ENCODE measurements around the gene FFAR3. TPM values are rescaled to one million over a fixed set of nuclear protein-coding genes. Genes with fewer than 3 reads are reported as not detected.
A peak's percentile ranks its signal among the peaks of the same experiment; 100 is the strongest.

Gene FFAR3
- total and polyA plus RNA-seq, 4 experiments from 2014 or later = not detected

- Histone ChIP-seq H3K4me3 (ENCODE audit: low read length in 2 of 2) (no peak overlapping the region), H3K4me1 (ENCODE audit: insufficient read depth, low read length) (peaks cover 28% of the 10 kb centered on the region), H3K27ac (ENCODE audit: low read depth, low read length) (peak overlapping the region; percentile 8), H3K36me3 (ENCODE audit: insufficient read depth, low read length) (no peaks in the 10 kb centered on the region), H3K9me3 (ENCODE audit: control insufficient read depth in 1 of 2, low read length in 2 of 2) (no peaks in the 10 kb centered on the region), H3K27me3 (ENCODE audit: insufficient read depth, low read length) (no peaks in the 10 kb centered on the region)
- POLR2A ChIA-PET (ENCODE audit: partially characterized antibody) = interaction anchor here (0.6 to 2.1 kb wide), 2 partner anchors 14 to 117 kb away, joined by 3 to 7 read pairs; no protein-coding TSS in a partner anchor
- peak; percentile 80 to 91 (median 82) for DNase-seq
- intact Hi-C loops (cut with micrococcal nuclease) = loop anchor here (1.0 to 10.0 kb wide), 3 partner anchors 77 to 202 kb away; partner anchors contain the start of genes FXYD7 and LSR
- Mint-ChIP-seq H3K36me3 (peaks cover 0 to 6% of the 10 kb centered on the region in 2 donors), H3K27me3 (peaks cover 3 to 5% of the 10 kb centered on the region in 2 donors), H3K4me1 (peaks cover 22 to 37% (median 29%) of the 10 kb centered on the region in 4 donors), H3K27ac (peak overlapping the region; percentile 53 to 95 (median 91)), H3K9me3 (peaks cover 0 to 2% (median 0%) of the 10 kb centered on the region in 8 donors), H3K4me3 (peak overlapping the region; percentile 67 to 87 (median 76))
- CTCF ChIA-PET (ENCODE audit: partially characterized antibody) = interaction anchor here (1.1 to 1.6 kb wide), 2 partner anchors 122 to 149 kb away, joined by 3 to 4 read pairs; no protein-coding TSS in a partner anchor
Observed at GRCh38 chr19:35346193-35347052, 11.8 kb upstream of the FFAR3 start.

GRCh38 chr19:35347171-35347929 lies 10.9 kb upstream of the FFAR3 start, which contains the start of gene FFAR1:
Gene FFAR1 (plus strand): TSS chr19:35347902. CDS start chr19:35351552, 3,650 bp downstream.
- Mint-ChIP-seq H3K36me3 (peaks cover 0 to 6% of the 10 kb centered on the region in 2 donors), H3K27me3 (peaks cover 2 to 5% of the 10 kb centered on the region in 2 donors), H3K27ac (peak within 1 kb of the TSS; percentile 53 to 95 (median 91)), H3K4me3 (peak within 1 kb of the TSS; percentile 67 to 87 (median 76)), H3K9me3 (peaks cover 0 to 2% (median 0%) of the 10 kb centered on the region in 8 donors), H3K4me1 (peaks cover 22 to 32% (median 27%) of the 10 kb centered on the region in 4 donors)
- no peaks in the 10 kb centered on the region for H3K9me3 ChIP-seq (ENCODE audit: control insufficient read depth in 1 of 2, low read length in 2 of 2)
- DNase-seq = peak; percentile 62 to 85 (median 64)
- H3K4me3 ChIP-seq (ENCODE audit: low read length in 2 of 2) = peak within 1 kb of the TSS in 1 of 2 donors; percentile 0
- POLR2A ChIA-PET (ENCODE audit: partially characterized antibody) = interaction anchor here (0.6 to 2.1 kb wide), 2 partner anchors 15 to 116 kb away, joined by 3 to 7 read pairs; no protein-coding TSS in a partner anchor
- peaks cover 28% of the 10 kb centered on the region for H3K4me1 ChIP-seq (ENCODE audit: insufficient read depth, low read length)
- intact Hi-C loops (cut with micrococcal nuclease) = loop anchor here (1.0 to 10.0 kb wide), 3 partner anchors 78 to 203 kb away; partner anchors contain the start of genes FXYD7 and LSR
- CTCF ChIA-PET (ENCODE audit: partially characterized antibody) = interaction anchor here (0.8 to 1.2 kb wide), 4 partner anchors 10 to 163 kb away, joined by 3 to 9 read pairs (median 4); partner anchors contain the start of gene FFAR3
- H3K27me3 ChIP-seq (ENCODE audit: insufficient read depth, low read length) = no peaks in the 10 kb centered on the region
- H3K36me3 ChIP-seq (ENCODE audit: insufficient read depth, low read length) = no peaks in the 10 kb centered on the region
- H3K27ac ChIP-seq (ENCODE audit: low read depth, low read length) = peak within 1 kb of the TSS; percentile 8

GRCh38 chr19:35347930-35348298 lies 10.3 kb upstream of the FFAR3 start:
- peaks cover 26 to 36% (median 32%) of the 10 kb centered on the region in 4 donors for H3K4me1 Mint-ChIP-seq

GRCh38 chr19:35348911-35349611 lies 9.2 kb upstream of the FFAR3 start:
- Mint-ChIP-seq H3K27ac (peak overlapping the region in 2 of 7 donors; percentile 19 to 76), H3K9me3 (peaks cover 0 to 2% (median 0%) of the 10 kb centered on the region in 8 donors), H3K27me3 (peaks cover 0 to 14% of the 10 kb centered on the region in 2 donors), H3K36me3 (peaks cover 0 to 6% of the 10 kb centered on the region in 2 donors), H3K4me1 (peaks cover 27 to 37% (median 32%) of the 10 kb centered on the region in 4 donors), H3K4me3 (no peak overlapping the region)
- Histone ChIP-seq H3K27me3 (ENCODE audit: insufficient read depth, low read length) (no peaks in the 10 kb centered on the region), H3K4me1 (ENCODE audit: insufficient read depth, low read length) (peaks cover 41% of the 10 kb centered on the region), H3K27ac (ENCODE audit: low read depth, low read length) (no peak overlapping the region), H3K9me3 (ENCODE audit: control insufficient read depth in 1 of 2, low read length in 2 of 2) (no peaks in the 10 kb centered on the region), H3K36me3 (ENCODE audit: insufficient read depth, low read length) (no peaks in the 10 kb centered on the region), H3K4me3 (ENCODE audit: low read length in 2 of 2) (no peak overlapping the region)
- CTCF ChIA-PET (ENCODE audit: partially characterized antibody) = interaction anchor here (0.6 to 2.0 kb wide), 3 partner anchors 120 to 124 kb away, joined by 3 to 6 read pairs (median 6); no protein-coding TSS in a partner anchor
- intact Hi-C loops (cut with micrococcal nuclease) = loop anchor here (5.0 to 10.0 kb wide), 2 partner anchors 102 to 204 kb away; partner anchors contain the start of genes FXYD7 and LSR
- POLR2A ChIA-PET (ENCODE audit: partially characterized antibody) = no interaction called here
- DNase-seq = peak in 1 of 5 donors; percentile 23

More at GRCh38 chr19:35347930-35348298, 10.3 kb upstream of the FFAR3 start:
- no peak overlapping the region for H3K4me3 ChIP-seq (ENCODE audit: low read length in 2 of 2)
- Mint-ChIP-seq H3K27ac (peak overlapping the region in 6 of 7 donors; percentile 29 to 95 (median 90)), H3K9me3 (peaks cover 0 to 2% (median 0%) of the 10 kb centered on the region in 8 donors), H3K27me3 (peaks cover 0 to 9% of the 10 kb centered on the region in 2 donors), H3K36me3 (peaks cover 0 to 6% of the 10 kb centered on the region in 2 donors), H3K4me3 (peak overlapping the region in 7 of 8 donors; percentile 67 to 87 (median 77))
- DNase-seq = peak in 1 of 5 donors; percentile 27
- POLR2A ChIA-PET (ENCODE audit: partially characterized antibody) = interaction anchor here (2.1 kb wide), 1 partner anchor 115 kb away, joined by 7 read pairs; no protein-coding TSS in a partner anchor
- no peaks in the 10 kb centered on the region for H3K27me3 ChIP-seq (ENCODE audit: insufficient read depth, low read length)
- H3K9me3 ChIP-seq (ENCODE audit: control insufficient read depth in 1 of 2, low read length in 2 of 2) = no peaks in the 10 kb centered on the region
- peaks cover 34% of the 10 kb centered on the region for H3K4me1 ChIP-seq (ENCODE audit: insufficient read depth, low read length)
- intact Hi-C loops (cut with micrococcal nuclease) = loop anchor here (1.0 to 10.0 kb wide), 3 partner anchors 79 to 203 kb away; partner anchors contain the start of genes FXYD7 and LSR
- CTCF ChIA-PET (ENCODE audit: partially characterized antibody) = interaction anchor here (0.9 to 1.2 kb wide), 2 partner anchors 9 to 147 kb away, joined by 3 to 9 read pairs; partner anchors contain the start of gene FFAR3
- H3K36me3 ChIP-seq (ENCODE audit: insufficient read depth, low read length) = no peaks in the 10 kb centered on the region
- H3K27ac ChIP-seq (ENCODE audit: low read depth, low read length) = no peak overlapping the region

- CTCF ChIA-PET (ENCODE audit: partially characterized antibody) = interaction anchor here (1.3 to 2.0 kb wide), 3 partner anchors 119 to 148 kb away, joined by 4 to 6 read pairs (median 6); no protein-coding TSS in a partner anchor
- peaks cover 0 to 2% (median 0%) of the 10 kb centered on the region in 8 donors for H3K9me3 Mint-ChIP-seq
- no peak overlapping the region for H3K4me3 Mint-ChIP-seq
- peaks cover 0 to 14% of the 10 kb centered on the region in 2 donors for H3K27me3 Mint-ChIP-seq
- Histone ChIP-seq H3K9me3 (ENCODE audit: control insufficient read depth in 1 of 2, low read length in 2 of 2) (no peaks in the 10 kb centered on the region), H3K27me3 (ENCODE audit: insufficient read depth, low read length) (no peaks in the 10 kb centered on the region), H3K4me3 (ENCODE audit: low read length in 2 of 2) (no peak overlapping the region), H3K36me3 (ENCODE audit: insufficient read depth, low read length) (no peaks in the 10 kb centered on the region), H3K4me1 (ENCODE audit: insufficient read depth, low read length) (peaks cover 41% of the 10 kb centered on the region), H3K27ac (ENCODE audit: low read depth, low read length) (no peak overlapping the region)
- POLR2A ChIA-PET (ENCODE audit: partially characterized antibody) = no interaction called here
- H3K4me1 Mint-ChIP-seq = peaks cover 27 to 37% (median 32%) of the 10 kb centered on the region in 4 donors
- H3K36me3 Mint-ChIP-seq = peaks cover 0 to 6% of the 10 kb centered on the region in 2 donors
- DNase-seq = peak in 1 of 5 donors; percentile 7
- intact Hi-C loops (cut with micrococcal nuclease) = loop anchor here (5.0 to 10.0 kb wide), 2 partner anchors 103 to 205 kb away; partner anchors contain the start of genes FXYD7 and LSR
- peak overlapping the region in 2 of 7 donors; percentile 5 to 19 for H3K27ac Mint-ChIP-seq
Observed at GRCh38 chr19:35349614-35350521, 8.4 kb upstream of the FFAR3 start.
